Esophagus muscularis mucosa (tissue), 4 donors: ENCODE measurements around the gene PPP1R2C. TPM values are rescaled to one million over a fixed set of nuclear protein-coding genes. Genes with fewer than 3 reads are reported as not detected.

Experiments
- DNase-seq: peaks from one replicate; pipeline ENCODE4 v3.0.0-alpha.2; 2017; ENCODE audit errors: extremely low spot score
- H3K27ac ChIP-seq, 4 donors: fragments of 200-600 bp; sonication (generic); replicated peaks in 1 of 4; 1 replicate in 3 of 4; 2 replicates in 1 of 4; pipeline ENCODE4 v1.5.1; 2016 to 2019; ENCODE audit warnings: mild to moderate bottlenecking in 1 of 4
- H3K27me3 ChIP-seq, 4 donors: fragments of 200-600 bp; sonication (generic); one replicate each; pipeline versions ENCODE4 v1.5.1 to v1.6.0; 2016 to 2019
- H3K36me3 ChIP-seq, 4 donors: fragments of 200-600 bp; sonication (generic); one replicate each; pipeline ENCODE4 v1.5.1; 2016 to 2019
- H3K4me1 ChIP-seq, 4 donors: fragments of 200-600 bp; sonication (generic); one replicate each; pipeline ENCODE4 v1.5.1; 2016 to 2019
- H3K4me3 ChIP-seq, 4 donors: fragments of 200-600 bp; sonication (generic); 1 replicate in 2 of 4; 2 replicates in 2 of 4; pipeline ENCODE4 v1.5.1; 2016 to 2019; ENCODE audit warnings: mild to moderate bottlenecking in 4 of 4, moderate library complexity in 1 of 4
- H3K9me3 ChIP-seq, 4 donors: fragments of 200-600 bp; sonication (generic); 1 replicate in 3 of 4; 2 replicates in 1 of 4; pipeline ENCODE4 v1.5.1; 2016 to 2019
- CTCF ChIP-seq, 3 experiments: fragments of 200-600 bp in 2 of 3; fragments of 450-650 bp in 1 of 3; sonication (generic) in 2 of 3; IDR thresholded peaks; one replicate each; pipeline ENCODE4 v1.5.1; 2017 to 2019; ENCODE audit warnings: antibody characterized with exemption in 3 of 3, mild to moderate bottlenecking in 2 of 3, moderate library complexity in 1 of 3
- EP300 ChIP-seq: sonication (generic); formaldehyde crosslinking; IDR thresholded peaks from one replicate; pipeline ENCODE4 v1.6.1; 2017; ENCODE audit warnings: antibody characterized with exemption
- POLR2A ChIP-seq: fragments of 450-650 bp; IDR thresholded peaks from one replicate; pipeline ENCODE4 v1.6.1; 2017; ENCODE audit warnings: antibody characterized with exemption, moderate library complexity, mild to moderate bottlenecking, low read depth
- POLR2AphosphoS5 ChIP-seq, 2 donors: sonication (generic); formaldehyde crosslinking; IDR thresholded peaks; one replicate each; pipeline ENCODE4 v1.6.1; 2017; ENCODE audit warnings: antibody characterized with exemption in 2 of 2
- WGBS: methylation state at CpG from one replicate; pipeline ENCODE4 v1.1.5; 2018; 5-methylcytosine and 5-hydroxymethylcytosine counted together
- intact Hi-C: fragments of 100-400 bp; cut with DNase I; formaldehyde crosslinking; loops from one replicate; pipeline ENCODE4 v1.15.1; 2023
- total RNA-seq, 4 donors: library from RNA; depleted of rRNA; stranded (reverse); fragments of >200 nt; gene quantifications; one replicate each; pipeline versions ENCODE4 v1.1.0 to v1.2.1, GENCODE V29; 2016

PPP1R2C gene
- total RNA-seq, 4 donors from 2014 or later: not detected

- Histone ChIP-seq H3K27ac (no peak overlapping the region), H3K27me3 (no peaks in the 10 kb centered on the region), H3K36me3 (no peaks in the 10 kb centered on the region), H3K4me3 (no peak overlapping the region), H3K4me1 (no peaks in the 10 kb centered on the region), H3K9me3 (no peaks in the 10 kb centered on the region)
- intact Hi-C loops: no loop called here
- DNase-seq: no peak
- TF ChIP-seq CTCF (IDR thresholded peaks at IDR 0.05): no peak
- WGBS: 70% methylated on average over 2 of the region's 2 CpGs
Observed at GRCh38 chrX:42735250-42735649, 42.7 kb downstream of the PPP1R2C start.

DNA sequence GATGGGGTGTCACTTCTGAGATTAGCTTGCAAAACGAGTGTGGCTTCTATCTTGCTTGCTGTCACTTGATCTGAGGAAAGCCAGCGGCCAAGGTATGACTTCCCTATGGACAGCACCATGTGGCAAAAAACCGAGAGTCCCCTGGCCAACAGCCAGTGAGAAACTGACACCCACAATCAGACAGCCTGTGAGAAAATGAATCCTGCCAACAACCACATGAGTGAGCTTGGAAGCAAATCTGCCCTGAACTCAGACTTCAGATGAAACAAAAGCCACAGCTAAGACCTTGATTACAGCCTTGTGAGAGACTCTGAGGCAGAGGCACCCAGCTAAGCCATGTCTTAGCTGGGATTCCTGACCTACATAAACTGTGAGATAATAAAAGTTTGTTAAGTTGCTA lies 45.5 kb downstream of the PPP1R2C start:
- 46% methylated on average over 3 of the region's 3 CpGs for WGBS
- Histone ChIP-seq H3K27me3 (no peaks in the 10 kb centered on the region), H3K27ac (no peak overlapping the region), H3K4me1 (no peaks in the 10 kb centered on the region), H3K4me3 (no peak overlapping the region), H3K36me3 (no peaks in the 10 kb centered on the region), H3K9me3 (no peaks in the 10 kb centered on the region)
- DNase-seq: no peak
- no peak for TF ChIP-seq POLR2A
- no peak for TF ChIP-seq EP300
- no peak for TF ChIP-seq CTCF (IDR thresholded peaks at IDR 0.05)
- TF ChIP-seq POLR2AphosphoS5 (IDR thresholded peaks at IDR 0.05): no peak
- intact Hi-C loops: no loop called here
